Measurements from ENCODE around the gene TMED6. TPM values are rescaled to one million over a fixed set of nuclear protein-coding genes. Genes with fewer than 3 reads are reported as not detected.
A peak's percentile ranks its signal among the peaks of the same experiment; 100 is the strongest.

Gene TMED6
- total and polyA plus RNA-seq, 4 donors = 0.24 to 0.95 (median 0.49) TPM

DNA sequence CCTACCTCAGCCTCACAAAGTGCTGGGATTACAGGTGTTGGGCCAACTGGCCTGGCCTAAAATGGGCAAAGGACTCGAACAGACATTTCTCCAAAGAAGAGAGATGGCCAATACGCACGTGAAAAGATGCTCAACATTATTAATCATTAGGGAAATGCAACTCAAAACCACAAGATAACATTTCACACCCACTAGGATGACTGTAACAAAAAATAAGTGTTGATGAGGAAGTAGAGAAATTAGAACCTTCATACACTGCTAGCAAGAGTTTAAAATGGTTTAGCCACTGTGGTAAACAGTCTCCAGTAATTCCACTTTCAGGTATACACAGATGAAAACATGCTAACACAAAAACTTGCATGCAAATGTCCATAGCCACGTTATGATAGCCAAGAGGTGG, 5.7 kb downstream of the TMED6 start:
- TF ChIP-seq, protein P1, sequence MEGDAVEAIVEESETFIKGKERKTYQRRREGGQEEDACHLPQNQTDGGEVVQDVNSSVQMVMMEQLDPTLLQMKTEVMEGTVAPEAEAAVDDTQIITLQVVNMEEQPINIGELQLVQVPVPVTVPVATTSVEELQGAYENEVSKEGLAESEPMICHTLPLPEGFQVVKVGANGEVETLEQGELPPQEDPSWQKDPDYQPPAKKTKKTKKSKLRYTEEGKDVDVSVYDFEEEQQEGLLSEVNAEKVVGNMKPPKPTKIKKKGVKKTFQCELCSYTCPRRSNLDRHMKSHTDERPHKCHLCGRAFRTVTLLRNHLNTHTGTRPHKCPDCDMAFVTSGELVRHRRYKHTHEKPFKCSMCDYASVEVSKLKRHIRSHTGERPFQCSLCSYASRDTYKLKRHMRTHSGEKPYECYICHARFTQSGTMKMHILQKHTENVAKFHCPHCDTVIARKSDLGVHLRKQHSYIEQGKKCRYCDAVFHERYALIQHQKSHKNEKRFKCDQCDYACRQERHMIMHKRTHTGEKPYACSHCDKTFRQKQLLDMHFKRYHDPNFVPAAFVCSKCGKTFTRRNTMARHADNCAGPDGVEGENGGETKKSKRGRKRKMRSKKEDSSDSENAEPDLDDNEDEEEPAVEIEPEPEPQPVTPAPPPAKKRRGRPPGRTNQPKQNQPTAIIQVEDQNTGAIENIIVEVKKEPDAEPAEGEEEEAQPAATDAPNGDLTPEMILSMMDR (IDR thresholded peaks at IDR 0.05; ENCODE audit: control extremely low read depth, extremely low read depth) = no peak
- ATAC-seq (ENCODE audit: insufficient read depth, low FRiP score) = no peak
- 49 to 66% methylated on average over 4 of the region's 4 CpGs for WGBS, 2 donors

DNA sequence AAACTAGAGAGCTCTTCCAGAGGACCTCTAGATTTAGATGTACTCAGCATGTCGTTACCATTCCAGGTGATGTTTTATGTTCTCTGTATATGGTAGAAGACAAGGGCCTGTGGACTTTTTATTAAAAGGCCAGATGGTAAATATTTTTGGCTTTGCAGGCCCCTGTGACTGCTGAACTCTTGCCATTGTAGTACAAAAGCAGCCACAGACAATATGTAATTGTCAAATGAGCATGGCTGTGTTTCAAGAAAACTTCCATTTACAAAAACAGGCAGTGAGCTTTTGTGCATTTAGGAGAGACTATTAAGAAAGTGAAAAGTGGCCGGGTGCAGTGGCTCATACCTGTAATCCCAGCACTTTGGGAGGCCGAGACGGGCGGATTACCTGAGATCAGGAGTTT, 7.4 kb downstream of the TMED6 start:
- DNase-seq (no peak), ATAC-seq (ENCODE audit: insufficient read depth, low FRiP score) (no peak)
- H3K36me3 ChIP-seq (ENCODE audit: control insufficient read depth in 4 of 4, insufficient read depth in 4 of 4, low read length in 4 of 4) = peaks cover 3 to 22% (median 12%) of the 10 kb centered on the region in 4 donors
- WGBS, 2 donors = 95 to 97% methylated on average over 5 of the region's 5 CpGs
- no peak overlapping the region for H3K9ac ChIP-seq (ENCODE audit: insufficient read depth in 1 of 2, low read length in 2 of 2)
- H3K4me1 ChIP-seq (ENCODE audit: control insufficient read depth in 5 of 5, insufficient read depth in 5 of 5, low read length in 5 of 5) = peaks cover 3 to 10% (median 6%) of the 10 kb centered on the region in 5 donors
- no peak overlapping the region for H3K27ac ChIP-seq (ENCODE audit: low read depth in 1 of 2, low read length in 1 of 2)
- TF ChIP-seq, protein P1 (IDR thresholded peaks at IDR 0.05; ENCODE audit: control extremely low read depth, extremely low read depth) = no peak
- H3K4me3 ChIP-seq = no peak overlapping the region
- no peaks in the 10 kb centered on the region for H3K27me3 ChIP-seq (ENCODE audit: control insufficient read depth in 3 of 3, insufficient read depth in 3 of 3, low read length in 2 of 3)
- no peaks in the 10 kb centered on the region for H3K9me3 ChIP-seq (ENCODE audit: control insufficient read depth in 4 of 4, insufficient read depth in 3 of 4, low read length in 3 of 4)

More for the DNA sequence above, 5.7 kb downstream of the TMED6 start:
- Histone ChIP-seq H3K27ac (ENCODE audit: low read depth in 1 of 2, low read length in 1 of 2) (no peak overlapping the region), H3K4me3 (no peak overlapping the region), H3K9me3 (ENCODE audit: control insufficient read depth in 4 of 4, insufficient read depth in 3 of 4, low read length in 3 of 4) (no peaks in the 10 kb centered on the region), H3K4me1 (ENCODE audit: control insufficient read depth in 5 of 5, insufficient read depth in 5 of 5, low read length in 5 of 5) (peaks cover 0 to 3% (median 0%) of the 10 kb centered on the region in 5 donors), H3K9ac (ENCODE audit: insufficient read depth in 1 of 2, low read length in 2 of 2) (no peak overlapping the region), H3K36me3 (ENCODE audit: control insufficient read depth in 4 of 4, insufficient read depth in 4 of 4, low read length in 4 of 4) (peaks cover 3 to 19% (median 13%) of the 10 kb centered on the region in 4 donors), H3K27me3 (ENCODE audit: control insufficient read depth in 3 of 3, insufficient read depth in 3 of 3, low read length in 2 of 3) (no peaks in the 10 kb centered on the region)
- DNase-seq = no peak

DNA sequence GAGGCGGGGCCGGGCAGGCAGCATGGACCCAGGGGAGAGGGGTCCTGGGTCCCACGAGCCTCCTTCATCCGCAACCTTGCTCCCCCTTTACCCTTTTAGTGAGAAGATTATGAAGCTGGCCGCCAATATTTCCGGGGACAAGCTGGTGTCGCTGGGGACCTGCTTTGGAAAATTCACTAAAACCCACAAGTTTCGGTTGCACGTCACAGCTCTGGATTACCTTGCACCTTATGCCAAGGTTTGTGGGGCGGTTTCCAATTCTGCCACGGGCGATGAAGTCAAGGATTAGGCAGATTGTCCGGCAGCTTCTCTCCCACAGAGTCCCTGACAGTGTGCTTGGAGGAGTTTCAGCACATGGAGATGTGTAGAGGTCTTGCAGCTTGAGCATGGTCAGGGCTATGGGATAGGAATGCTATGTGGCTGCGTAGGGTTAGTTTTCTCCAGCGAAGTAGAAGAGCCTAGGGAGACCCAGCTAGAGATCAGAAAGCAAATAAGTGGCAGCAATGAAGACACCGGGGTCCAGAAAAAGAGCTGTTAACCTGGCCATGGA, 11.4 kb downstream of the TMED6 start:
- Histone ChIP-seq H3K4me1 (ENCODE audit: control insufficient read depth in 5 of 5, insufficient read depth in 5 of 5, low read length in 5 of 5) (peaks cover 7 to 20% (median 16%) of the 10 kb centered on the region in 5 donors), H3K9me3 (ENCODE audit: control insufficient read depth in 4 of 4, insufficient read depth in 3 of 4, low read length in 3 of 4) (no peaks in the 10 kb centered on the region), H3K27me3 (ENCODE audit: control insufficient read depth in 3 of 3, insufficient read depth in 3 of 3, low read length in 2 of 3) (no peaks in the 10 kb centered on the region), H3K36me3 (ENCODE audit: control insufficient read depth in 4 of 4, insufficient read depth in 4 of 4, low read length in 4 of 4) (peaks cover 8 to 35% (median 19%) of the 10 kb centered on the region in 4 donors), H3K4me3 (peak overlapping the region; percentile 75), H3K27ac (ENCODE audit: low read depth in 1 of 2, low read length in 1 of 2) (peak overlapping the region; percentile 55 to 87), H3K9ac (ENCODE audit: insufficient read depth in 1 of 2, low read length in 2 of 2) (peak overlapping the region; percentile 36 to 47)
- 9% methylated on average over 16 of the region's 16 CpGs for WGBS, 2 donors
- TF ChIP-seq, protein P1 (IDR thresholded peaks at IDR 0.05; ENCODE audit: control extremely low read depth, extremely low read depth) = no peak
- DNase-seq (no peak), ATAC-seq (ENCODE audit: insufficient read depth, low FRiP score) (no peak)

All from lung (tissue), 12 donors.